GM18909 (cell line): ENCODE data around the gene PLOD2.

Experiments used
- ATAC-seq: cut with Tn5 transposase; IDR thresholded peaks from one replicate; pipeline ENCODE4 v1.9.1; 2021; ENCODE audit warnings: mild to moderate bottlenecking; ENCODE audit not compliant: unreplicated experiment, poor library complexity

The PLOD2 gene

GRCh38 chr3:146160964-146161662, at the start of gene PLOD2:
PLOD2 (minus strand) TSS chr3:146161184; CDS start chr3:146160989, 195 bp downstream.
- ATAC-seq, result peak; percentile 69

GRCh38 chr3:146209371-146209770, 48.4 kb upstream of the PLOD2 start:
- ATAC-seq, result no peak

- no peak for ATAC-seq
Measured at GRCh38 chr3:146203776-146204175, 42.8 kb upstream of the PLOD2 start.

DNA sequence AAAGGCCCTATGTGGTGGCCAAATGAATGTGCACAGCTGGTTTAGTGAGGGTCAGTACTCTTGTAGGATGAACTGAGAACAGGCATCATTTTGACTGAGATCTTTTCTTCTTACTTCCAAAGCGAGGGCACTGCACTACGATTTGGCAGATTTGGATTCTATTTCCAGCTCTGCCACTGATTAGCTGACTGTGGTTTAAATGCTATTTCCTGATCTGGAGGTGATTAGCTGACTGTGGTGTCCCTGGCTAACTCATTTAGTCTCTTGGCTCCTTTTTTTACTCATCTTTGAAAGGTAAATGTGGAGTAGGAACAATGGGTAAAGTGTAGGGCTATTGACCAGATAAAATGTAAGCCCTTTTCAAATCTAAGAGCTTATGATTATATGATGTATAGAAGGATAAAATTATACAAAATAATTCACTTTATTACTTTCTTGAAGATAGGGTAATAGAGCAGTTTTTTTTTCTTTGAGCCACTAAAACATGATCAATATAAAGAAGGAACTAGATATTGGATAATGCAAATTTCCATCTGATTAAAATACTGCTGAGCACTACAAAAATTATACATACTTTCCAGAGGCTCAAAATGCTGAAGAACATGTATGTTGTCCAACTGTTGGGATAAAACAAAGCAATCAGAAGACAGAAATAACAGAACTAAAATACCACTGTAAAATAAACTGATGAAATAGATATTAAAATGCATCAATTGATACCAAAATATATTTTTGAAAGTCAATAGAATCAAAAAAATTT, 39.7 kb upstream of the PLOD2 start:
- ATAC-seq, result no peak

DNA sequence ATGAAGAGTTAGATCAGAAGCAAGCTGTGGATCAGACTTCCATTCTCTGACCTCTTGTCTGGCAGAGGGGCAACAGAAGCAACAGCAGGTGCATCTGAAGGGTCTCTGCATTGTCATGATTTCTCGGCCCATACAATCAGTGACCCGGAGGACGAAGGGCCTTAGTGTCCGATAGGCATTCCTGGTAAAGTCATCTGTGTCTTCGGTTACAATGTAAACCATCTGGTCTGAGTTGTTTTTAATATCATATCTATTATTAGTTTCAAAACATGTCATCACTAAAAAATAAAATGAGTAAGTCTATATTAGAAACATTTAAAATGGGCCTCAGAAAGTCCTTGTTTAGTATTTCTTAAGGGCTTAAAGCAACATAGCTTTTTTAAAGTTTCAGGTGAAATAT, 38.8 kb upstream of the PLOD2 start:
- no peak for ATAC-seq

DNA sequence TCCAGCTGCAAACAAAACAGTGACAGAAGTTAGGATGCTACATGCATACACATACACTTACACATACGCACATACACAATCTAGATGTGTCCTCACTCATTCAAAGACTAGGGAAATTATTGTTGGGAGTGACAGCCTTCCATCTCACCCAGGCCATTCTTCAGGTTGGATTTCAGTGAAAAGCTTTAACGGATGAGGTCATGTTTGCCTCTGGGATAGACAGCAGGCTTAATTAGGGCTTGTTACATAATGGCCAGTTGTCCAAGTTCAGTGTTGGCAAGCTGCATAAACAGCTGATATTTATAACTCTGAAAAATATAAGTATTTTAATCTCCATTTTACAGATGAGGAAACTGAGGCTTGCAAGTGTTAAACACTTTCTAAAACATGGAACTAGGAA, 35.8 kb upstream of the PLOD2 start:
- ATAC-seq, result no peak

DNA sequence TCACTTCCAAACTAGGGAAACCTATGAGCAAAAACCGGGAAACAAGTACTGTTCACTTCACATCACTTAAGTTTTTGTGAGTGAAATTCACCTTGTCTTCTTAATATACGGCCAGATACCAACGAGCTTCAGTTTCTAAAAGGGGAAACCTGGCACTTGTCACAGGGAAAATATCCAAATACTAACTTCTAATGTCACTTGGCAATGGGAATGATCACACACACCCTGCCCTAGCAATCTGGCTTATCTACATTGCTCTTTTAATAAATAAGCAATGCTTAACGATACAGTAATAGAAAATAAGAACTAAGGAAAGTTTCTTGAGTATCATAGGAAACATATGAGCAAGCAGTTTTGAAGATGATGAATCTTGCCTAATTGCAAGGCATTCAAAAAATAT, 34.6 kb upstream of the PLOD2 start:
- ATAC-seq, result no peak

DNA sequence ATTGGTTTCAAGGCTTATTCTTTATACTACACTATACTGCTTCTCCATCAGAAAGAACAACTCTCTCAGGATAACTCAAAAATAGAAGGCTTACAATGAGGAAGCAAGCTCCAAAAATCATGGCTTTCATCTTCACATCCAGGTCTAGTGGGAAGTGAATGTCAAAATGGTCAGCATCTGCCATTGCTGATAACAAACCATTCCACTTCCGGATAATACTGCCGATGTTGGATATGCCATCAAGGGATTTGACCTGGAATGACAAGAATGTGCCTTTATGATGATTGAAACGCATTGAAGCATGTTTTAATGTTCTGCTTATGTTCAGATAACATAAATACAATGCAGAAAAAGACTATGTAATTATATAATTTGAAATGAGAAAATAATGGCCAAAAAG, 34.0 kb upstream of the PLOD2 start:
- ATAC-seq, result no peak

DNA sequence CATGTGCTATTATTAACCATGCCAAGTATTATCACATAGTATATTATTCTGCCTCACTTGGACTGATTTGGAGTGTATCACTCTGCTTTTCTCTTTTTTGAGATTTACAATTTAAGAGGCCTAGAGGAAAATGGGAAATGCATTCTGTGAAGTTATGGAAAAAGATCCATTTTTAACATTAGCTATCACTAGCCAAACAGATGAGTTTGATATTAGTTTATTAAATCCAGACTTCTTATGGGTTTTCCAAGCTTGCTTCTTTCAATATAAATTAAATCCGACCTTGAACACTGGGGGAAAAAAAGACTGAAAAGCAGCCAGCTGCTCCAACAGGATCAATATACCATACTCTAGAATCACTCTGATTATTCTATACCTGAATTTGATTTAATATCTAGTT, 30.1 kb upstream of the PLOD2 start:
- no peak for ATAC-seq

- ATAC-seq, result peak; percentile 95
Measured at GRCh38 chr3:146189519-146190173, 28.7 kb upstream of the PLOD2 start.

- ATAC-seq, result no peak
Measured at GRCh38 chr3:146187334-146187950, 26.5 kb upstream of the PLOD2 start.

DNA sequence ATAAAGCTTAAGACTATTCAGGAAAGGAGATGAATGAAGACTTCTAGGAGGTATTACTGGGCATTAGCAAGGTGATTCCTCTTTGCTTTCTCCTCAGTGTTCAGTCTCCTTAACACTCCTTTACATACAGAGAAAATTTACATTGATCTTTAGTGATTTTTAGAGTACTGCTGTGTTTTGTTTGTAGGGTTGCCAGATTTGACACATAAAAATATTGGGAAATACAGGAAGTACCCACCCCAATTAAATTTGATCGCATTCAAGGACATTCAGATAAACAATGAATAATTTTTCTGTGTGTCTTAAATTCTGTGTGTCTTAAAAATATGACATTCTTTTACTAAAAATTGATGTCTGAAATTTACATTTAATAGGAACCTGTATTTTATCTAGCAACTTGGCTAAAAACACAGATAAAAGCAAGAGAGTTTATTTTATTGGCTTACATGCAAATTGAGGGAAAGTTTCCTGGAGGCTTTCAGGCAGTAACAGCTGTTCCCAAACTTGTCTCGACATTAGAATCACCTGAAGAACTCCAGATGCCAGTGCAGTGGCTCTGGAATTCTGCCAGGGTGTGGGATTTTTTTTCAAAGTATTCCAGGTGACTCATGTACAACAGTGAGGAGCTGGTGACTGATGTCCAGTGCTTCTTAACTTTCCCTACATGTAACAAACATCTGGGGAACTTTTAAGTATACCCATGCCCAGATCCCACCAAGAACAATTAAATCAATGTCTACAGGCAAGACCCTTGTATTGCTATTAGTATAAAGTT, 23.4 kb upstream of the PLOD2 start:
- no peak for ATAC-seq

GRCh38 chr3:146181216-146181615, 20.2 kb upstream of the PLOD2 start:
- ATAC-seq, result no peak

- no peak for ATAC-seq
Measured at GRCh38 chr3:146180376-146180775, 19.4 kb upstream of the PLOD2 start.

DNA sequence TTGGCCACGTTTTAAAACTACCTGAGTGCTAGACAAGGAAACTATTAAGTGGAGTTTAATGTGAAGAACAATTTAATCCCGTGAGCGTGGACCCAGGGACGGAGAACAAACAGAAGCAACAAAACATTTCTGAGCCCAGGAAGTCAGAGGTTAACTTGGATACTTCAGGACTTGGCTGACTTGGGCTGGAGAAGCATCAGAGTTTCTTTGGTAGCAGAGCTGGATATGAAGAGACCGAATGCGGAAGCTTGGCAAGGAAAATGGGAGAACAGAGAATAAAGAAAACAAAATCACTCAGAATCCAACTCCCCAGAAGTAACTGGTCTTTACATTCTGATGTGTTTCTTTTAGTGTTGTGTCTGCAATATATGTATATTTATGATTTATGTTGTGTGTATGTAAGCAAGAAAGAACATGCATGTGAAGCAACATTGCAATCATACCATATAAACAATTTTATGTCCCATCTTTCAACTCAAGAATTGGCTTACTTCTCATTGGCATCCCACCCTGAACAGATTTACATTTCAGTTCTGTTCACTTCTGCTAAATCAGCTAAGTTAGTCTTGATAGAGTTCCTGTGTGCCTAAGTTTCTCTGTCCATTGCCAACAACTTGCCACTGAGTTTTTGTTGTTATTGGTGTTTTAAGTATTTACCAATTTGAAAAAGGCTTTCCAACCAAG, 17.2 kb upstream of the PLOD2 start:
- no peak for ATAC-seq

DNA sequence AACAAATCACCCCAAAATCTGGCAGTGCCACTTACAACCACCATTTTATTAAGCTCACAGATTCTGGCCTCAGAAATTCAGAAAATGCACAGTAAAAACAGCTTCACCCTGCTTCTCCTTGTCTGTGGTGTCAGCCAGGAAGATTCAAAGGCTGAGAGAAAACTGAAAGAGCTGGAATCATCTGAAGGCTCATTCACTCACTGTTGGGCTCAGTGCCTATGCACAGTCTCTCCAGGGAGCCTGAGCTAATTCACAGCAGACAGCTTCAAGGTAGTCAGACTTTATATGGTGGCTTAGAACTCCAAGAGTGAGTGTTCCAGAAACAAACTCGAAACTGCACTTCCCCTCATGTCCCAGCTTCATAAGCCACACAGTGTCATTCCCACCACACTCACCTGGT, 16.5 kb upstream of the PLOD2 start:
- ATAC-seq, result no peak

GRCh38 chr3:146177072-146177471, 16.1 kb upstream of the PLOD2 start:
- no peak for ATAC-seq

DNA sequence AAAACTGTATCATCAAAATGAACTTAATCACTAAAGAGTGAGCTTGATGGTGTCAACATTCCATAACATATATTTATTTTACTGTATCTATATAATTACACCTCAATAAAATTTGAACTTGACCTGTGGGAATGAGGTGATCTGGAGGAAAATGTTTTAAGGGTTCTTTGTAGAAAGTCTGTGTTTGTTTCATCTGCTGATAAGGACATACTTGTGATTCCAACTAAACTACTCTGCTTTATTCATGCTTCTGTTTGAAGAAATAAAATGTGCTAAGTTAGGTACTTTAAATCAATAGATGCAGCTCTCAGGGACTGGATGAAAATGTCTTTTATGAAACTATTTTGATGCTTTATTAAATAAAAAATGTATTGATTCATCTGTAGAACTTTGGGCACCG, 11.6 kb upstream of the PLOD2 start:
- no peak for ATAC-seq

- ATAC-seq, result no peak
Measured at GRCh38 chr3:146170591-146170990, 9.6 kb upstream of the PLOD2 start.

GRCh38 chr3:146169891-146170290, 8.9 kb upstream of the PLOD2 start:
- no peak for ATAC-seq
